HCT116 (cell line): ENCODE measurements around the gene CADM3. TPM values are rescaled to one million over a fixed set of nuclear protein-coding genes. Genes with fewer than 3 reads are reported as not detected.

Experiments used
- ATAC-seq: fragments of 200-7000 bp; cut with Tn5 transposase; 2 replicates; pipeline ENCODE4 v1.9.1; 2020; ENCODE audit warnings: mild to moderate bottlenecking, moderate library complexity
- BruUV-seq: library from RNA; stranded (reverse); fragments of 400-500 nt; replicated peaks from 2 replicates; lab custom pipeline; 2021; lab: Mats Ljungman, UMichigan
- CTCF ChIA-PET: fragments of 300-600 bp; sonication (Branson Sonifier 250); formaldehyde crosslinking; loops from one replicate; lab custom pipeline; 2021; ENCODE audit warnings: antibody characterized with exemption; lab: Charles Lee
- POLR2A ChIA-PET: fragments of 300-600, 350-600 bp; sonication (Branson Sonifier 250); formaldehyde crosslinking; loops from one replicate; lab custom pipeline; 2021; ENCODE audit warnings: antibody characterized with exemption; lab: Charles Lee
- RAD21 ChIA-PET, 2 experiments: fragments of 300-600 bp; sonication (Branson Sonifier 250); formaldehyde crosslinking; loops; one replicate each; lab custom pipeline; 2023; ENCODE audit warnings: low total read pairs in 2 of 2; ENCODE audit not compliant: uncharacterized antibody in 2 of 2, unreplicated experiment in 2 of 2, low non-redundant PET in 1 of 2; lab: Charles Lee
- DNase-seq: peaks from one replicate; pipeline ENCODE4 v3.0.0-alpha.2; 2010; ENCODE audit warnings: low read depth, low spot score
- H2AFZ ChIP-seq: fragments of 200-600 bp; shearing (Covaris generic), sonication (generic); 2 replicates; pipeline ENCODE4 v1.6.1; 2017; ENCODE audit warnings: low read depth, mixed run types, mixed read lengths, antibody characterized with exemption, low read length; ENCODE audit not compliant: poor library complexity, severe bottlenecking
- H3K27ac ChIP-seq: 2 replicates; pipeline ENCODE4 v1.5.1; 2012; ENCODE audit warnings: low read depth, low read length
- H3K27me3 ChIP-seq: fragments of 200-600 bp; sonication (generic); 2 replicates; pipeline ENCODE4 v1.6.1; 2016; ENCODE audit warnings: mixed run types, low read length, mixed read lengths; ENCODE audit not compliant: insufficient read depth
- H3K36me3 ChIP-seq, 2 experiments: fragments of 200-500 bp in 1 of 2; fragments of 200-600 bp in 1 of 2; sonication (Bioruptor generic) in 1 of 2; sonication (generic) in 1 of 2; 2 replicates each; pipeline versions ENCODE4 v1.5.1 to v1.6.1; 2014 to 2016; ENCODE audit warnings: low read length in 2 of 2, inconsistent platforms in 1 of 2, mixed read lengths in 1 of 2, mixed run types in 1 of 2; ENCODE audit not compliant: insufficient read depth in 2 of 2, control insufficient read depth in 1 of 2
- H3K4me1 ChIP-seq, 2 experiments: fragments of 200-600 bp in 1 of 2; sonication (generic) in 1 of 2; 2 replicates each; pipeline versions ENCODE4 v1.5.1 to v1.6.1; 2012 to 2017; ENCODE audit warnings: low read length in 2 of 2, inconsistent platforms in 1 of 2, mild to moderate bottlenecking in 1 of 2, mixed read lengths in 1 of 2, mixed run types in 1 of 2, moderate library complexity in 1 of 2; ENCODE audit not compliant: insufficient read depth in 2 of 2, control insufficient read depth in 1 of 2
- H3K4me2 ChIP-seq: fragments of 200-600 bp; sonication (generic); 2 replicates; pipeline ENCODE4 v1.6.1; 2017; ENCODE audit warnings: mixed run types, low read length, mixed read lengths
- H3K4me3 ChIP-seq, 2 experiments: fragments of 200-600 bp in 1 of 2; sonication (generic) in 1 of 2; replicated peaks in 1 of 2; 2 replicates each; pipeline ENCODE4 v1.5.1; 2011 to 2016; ENCODE audit warnings: low read length in 2 of 2, control low read depth in 1 of 2, low read depth in 1 of 2, mild to moderate bottlenecking in 1 of 2, mixed read lengths in 1 of 2, mixed run types in 1 of 2
- H3K79me2 ChIP-seq: fragments of 200-600 bp; sonication (generic); 2 replicates; pipeline ENCODE4 v1.6.1; 2017; ENCODE audit warnings: mild to moderate bottlenecking, mixed run types, low read length, moderate library complexity, mixed read lengths; ENCODE audit not compliant: insufficient read depth
- H3K9ac ChIP-seq: fragments of 200-600 bp; sonication (generic); 2 replicates; pipeline ENCODE4 v1.6.1; 2016; ENCODE audit warnings: low read length, mixed read lengths
- H3K9me2 ChIP-seq: fragments of 200-600 bp; sonication (generic), shearing (Covaris generic); 2 replicates; pipeline ENCODE4 v1.6.1; 2017; ENCODE audit warnings: mixed run types, mild to moderate bottlenecking, moderate library complexity; ENCODE audit not compliant: insufficient read depth
- H3K9me3 ChIP-seq, 2 experiments: fragments of 200-500 bp in 1 of 2; fragments of 200-600 bp in 1 of 2; sonication (Bioruptor generic) in 1 of 2; sonication (generic) in 1 of 2; 2 replicates each; pipeline ENCODE4 v1.6.1; 2014 to 2017; ENCODE audit warnings: low read length in 2 of 2, mixed read lengths in 2 of 2, inconsistent platforms in 1 of 2, low read depth in 1 of 2, mild to moderate bottlenecking in 1 of 2, mixed run types in 1 of 2, moderate library complexity in 1 of 2; ENCODE audit not compliant: control insufficient read depth in 1 of 2, insufficient read depth in 1 of 2
- H4K20me1 ChIP-seq: fragments of 200-600 bp; sonication (generic), shearing (Covaris generic); 2 replicates; pipeline ENCODE4 v1.6.1; 2017; ENCODE audit warnings: mixed run types, mild to moderate bottlenecking, moderate library complexity; ENCODE audit not compliant: insufficient read depth
- ATF3 ChIP-seq: IDR thresholded peaks from 2 replicates; pipeline ENCODE4 v1.6.1; 2012
- CEBPB ChIP-seq: IDR thresholded peaks from 2 replicates; pipeline ENCODE4 v1.6.1; 2012; ENCODE audit warnings: low read depth
- CTCF ChIP-seq, 3 experiments: fragments of 200-600 bp in 1 of 3; sonication (generic) in 1 of 3; IDR thresholded peaks in 2 of 3; conservative IDR thresholded peaks in 1 of 3; 2 replicates each; pipeline ENCODE4 v1.5.1; 2012 to 2017; ENCODE audit warnings: low read depth in 2 of 3, low read length in 2 of 3, antibody characterized with exemption in 1 of 3, borderline replicate concordance in 1 of 3, control low read depth in 1 of 3, mild to moderate bottlenecking in 1 of 3, mixed read lengths in 1 of 3, mixed run types in 1 of 3, moderate library complexity in 1 of 3; ENCODE audit not compliant: insufficient read depth in 1 of 3
- ZFX ChIP-seq: fragments of 450-650 bp; IDR thresholded peaks from 2 replicates; pipeline ENCODE4 v1.6.1; 2017
- intact Hi-C: fragments of 100-400 bp; cut with micrococcal nuclease; formaldehyde crosslinking; loops from 2 replicates; pipeline ENCODE4 v1.10.0; 2022
- total RNA-seq: library from RNA; stranded (reverse); gene quantifications from one replicate; pipeline ENCODE4 v1.2.1, GENCODE V29; 2021; ENCODE audit not compliant: unreplicated experiment

Gene CADM3
- total RNA-seq, 1 experiment from 2014 or later: not detected

- Histone ChIP-seq H3K9me3 (no peaks in the 10 kb centered on the region), H3K27me3 (peaks cover 47% of the 10 kb centered on the region; the same call in 1 of the 2 replicates), H3K4me2 (no peak overlapping the region), H3K79me2 (no peaks in the 10 kb centered on the region), H3K36me3 (no peaks in the 10 kb centered on the region), H3K9me2 (no peaks in the 10 kb centered on the region), H3K9ac (no peak overlapping the region), H4K20me1 (no peaks in the 10 kb centered on the region), H3K4me3 (no peak overlapping the region), H3K27ac (no peak overlapping the region), H3K4me1 (no peaks in the 10 kb centered on the region), H2AFZ (no peak overlapping the region)
- RAD21 ChIA-PET: no interaction called here
- TF ChIP-seq ATF3: no peak
- intact Hi-C loops: no loop called here
- DNase-seq: no peak
- no TSS peak for BruUV-seq
- POLR2A ChIA-PET: no interaction called here
- no peak for ATAC-seq
- CTCF ChIA-PET: no interaction called here
These were observed 19.0 kb downstream of the CADM3 start for GRCh38 chr1:159190441-159190840.

- H2AFZ ChIP-seq: no peak overlapping the region
- no peak overlapping the region for H3K9ac ChIP-seq
- no peaks in the 10 kb centered on the region for H3K9me3 ChIP-seq
- no peaks in the 10 kb centered on the region for H3K36me3 ChIP-seq
- H4K20me1 ChIP-seq: no peaks in the 10 kb centered on the region
- CTCF ChIA-PET: interaction anchor here (0.7 to 1.8 kb wide), 5 partner anchors 14 to 64 kb away, joined by 3 to 11 read pairs (median 3); no protein-coding TSS in a partner anchor
- H3K4me2 ChIP-seq: no peak overlapping the region
- DNase-seq: no peak
- POLR2A ChIA-PET: no interaction called here
- no peak overlapping the region for H3K27ac ChIP-seq
- no peak for TF ChIP-seq ZFX
- TF ChIP-seq CTCF (IDR thresholded peaks at IDR 0.05 in 2 of 3, conservative IDR thresholded peaks at IDR 0.05 in 1 of 3; ENCODE audit: borderline replicate concordance in 1 of 3, insufficient read depth in 1 of 3, low read depth in 2 of 3, low read length in 2 of 3): peak in 2 of 3 experiments; percentile 28 to 44; a peak in 3 of 6 replicates
- no peak for TF ChIP-seq CEBPB
- H3K9me2 ChIP-seq: no peaks in the 10 kb centered on the region
- BruUV-seq: no TSS peak
- H3K79me2 ChIP-seq: no peaks in the 10 kb centered on the region
- no peaks in the 10 kb centered on the region for H3K4me1 ChIP-seq
- no peak for ATAC-seq
- peaks cover 14% of the 10 kb centered on the region; the same call in 1 of the 2 replicates for H3K27me3 ChIP-seq
- RAD21 ChIA-PET: no interaction called here
- intact Hi-C loops: loop anchor here (5.0 kb wide), 1 partner anchor 64 kb away; no protein-coding TSS in a partner anchor
- H3K4me3 ChIP-seq: no peak overlapping the region
These were observed 25.1 kb downstream of the CADM3 start for GRCh38 chr1:159196543-159196942.
